ENCODE data around the gene GPR171. TPM values are rescaled to one million over a fixed set of nuclear protein-coding genes. Genes with fewer than 3 reads are reported as not detected.
"Not testable (repeated sequence)": the region's sequence is repeated elsewhere in the genome, so short reads cannot be mapped to it uniquely, and the experiment has no call there.

The GPR171 gene
- total RNA-seq (2022) (not detected in 2 replicates), Bru-seq, nascent RNA (not detected), BruChase-seq, experiment 1, labeled RNA remaining after a 6-hour chase (not detected), BruChase-seq, experiment 2, labeled RNA remaining after a 2-hour chase (not detected)
- long read RNA-seq, result 0 reads

- Mint-ChIP-seq H3K4me3 (ENCODE audit: unreplicated experiment) (no peak within 1 kb of the TSS), H3K9me3 (ENCODE audit: unreplicated experiment) (no peaks in the 10 kb centered on the region), H3K36me3 (ENCODE audit: insufficient read depth, unreplicated experiment) (no peaks in the 10 kb centered on the region), H3K4me1 (ENCODE audit: insufficient read depth, unreplicated experiment) (no peaks in the 10 kb centered on the region), H3K27me3 (ENCODE audit: insufficient read depth, unreplicated experiment) (no peaks in the 10 kb centered on the region), H3K27ac (ENCODE audit: low read depth, unreplicated experiment) (no peak within 1 kb of the TSS)
- intact Hi-C loops (cut with micrococcal nuclease), result no loop called here
- CTCF ChIA-PET, result no interaction called here
- no TSS peak for BruUV-seq (replicated peaks)
- no peak for DNase-seq (ENCODE audit: unreplicated experiment)
- TF ChIP-seq CTCF (IDR thresholded peaks at IDR 0.05; ENCODE audit: unreplicated experiment), result no peak
- POLR2A ChIA-PET, result interaction anchor here (1.0 kb wide), 1 partner anchor 14 kb away, joined by 4 read pairs; no protein-coding TSS in a partner anchor
These were observed at the start of gene GPR171 for GRCh38 chr3:151203051-151203420. TSS of gene GPR171 (minus strand) at chr3:151203216. CDS start at chr3:151199386, 3,830 bp downstream.

GRCh38 chr3:151248772-151249337 lies 45.8 kb upstream of the GPR171 start:
- H3K4me3 Mint-ChIP-seq (ENCODE audit: unreplicated experiment), result no peak overlapping the region
- no peaks in the 10 kb centered on the region for H3K36me3 Mint-ChIP-seq (ENCODE audit: insufficient read depth, unreplicated experiment)
- no peaks in the 10 kb centered on the region for H3K9me3 Mint-ChIP-seq (ENCODE audit: unreplicated experiment)
- no TSS peak for BruUV-seq (replicated peaks)
- intact Hi-C loops (cut with micrococcal nuclease), result no loop called here
- CTCF ChIA-PET, result interaction anchor here (0.6 to 1.2 kb wide), 2 partner anchors 21 to 24 kb away, joined by 4 to 5 read pairs; no protein-coding TSS in a partner anchor
- DNase-seq (ENCODE audit: unreplicated experiment), result no peak
- no peak overlapping the region for H3K27ac Mint-ChIP-seq (ENCODE audit: low read depth, unreplicated experiment)
- POLR2A ChIA-PET, result no interaction called here
- TF ChIP-seq CTCF (IDR thresholded peaks at IDR 0.05; ENCODE audit: unreplicated experiment), result no peak
- H3K4me1 Mint-ChIP-seq (ENCODE audit: insufficient read depth, unreplicated experiment), result no peaks in the 10 kb centered on the region
- no peaks in the 10 kb centered on the region for H3K27me3 Mint-ChIP-seq (ENCODE audit: insufficient read depth, unreplicated experiment)

- intact Hi-C loops (cut with micrococcal nuclease); DNase-seq (ENCODE audit: unreplicated experiment); BruUV-seq (replicated peaks); H3K4me3 Mint-ChIP-seq (ENCODE audit: unreplicated experiment); H3K9me3 Mint-ChIP-seq (ENCODE audit: unreplicated experiment); H3K36me3 Mint-ChIP-seq (ENCODE audit: insufficient read depth, unreplicated experiment); H3K27ac Mint-ChIP-seq (ENCODE audit: low read depth, unreplicated experiment); POLR2A ChIA-PET; H3K4me1 Mint-ChIP-seq (ENCODE audit: insufficient read depth, unreplicated experiment); H3K27me3 Mint-ChIP-seq (ENCODE audit: insufficient read depth, unreplicated experiment): not testable (repeated sequence)
- CTCF ChIA-PET, result interaction anchor here (0.6 kb wide), 1 partner anchor 1092 kb away, joined by 3 read pairs; no protein-coding TSS in a partner anchor
These were observed 39.0 kb upstream of the GPR171 start for GRCh38 chr3:151242006-151242405.

GRCh38 chr3:151236736-151237135 lies 33.7 kb upstream of the GPR171 start:
- H3K4me3 Mint-ChIP-seq (ENCODE audit: unreplicated experiment), result no peak overlapping the region
- POLR2A ChIA-PET, result no interaction called here
- CTCF ChIA-PET, result no interaction called here
- TF ChIP-seq CTCF (IDR thresholded peaks at IDR 0.05; ENCODE audit: unreplicated experiment), result no peak
- no peaks in the 10 kb centered on the region for H3K4me1 Mint-ChIP-seq (ENCODE audit: insufficient read depth, unreplicated experiment)
- intact Hi-C loops (cut with micrococcal nuclease), result no loop called here
- H3K27ac Mint-ChIP-seq (ENCODE audit: low read depth, unreplicated experiment), result no peak overlapping the region
- peaks cover 5% of the 10 kb centered on the region for H3K36me3 Mint-ChIP-seq (ENCODE audit: insufficient read depth, unreplicated experiment)
- no peak for DNase-seq (ENCODE audit: unreplicated experiment)
- H3K27me3 Mint-ChIP-seq (ENCODE audit: insufficient read depth, unreplicated experiment), result no peaks in the 10 kb centered on the region
- BruUV-seq (replicated peaks), result no TSS peak
- no peaks in the 10 kb centered on the region for H3K9me3 Mint-ChIP-seq (ENCODE audit: unreplicated experiment)
